SK-N-SH treated with all-trans-retinoic acid at 6 μM for 48 hours (cell line): ENCODE measurements around the gene CSRP1.

Experiments used
- ARNTL ChIP-seq: fragments of 450-650 bp; formaldehyde crosslinking; IDR thresholded peaks from 2 replicates; pipeline ENCODE4 v1.5.0; 2020; ENCODE audit warnings: low read depth, mild to moderate bottlenecking, moderate library complexity, borderline replicate concordance
- BACH2 ChIP-seq: fragments of 250-450 bp; sonication (Bioruptor Pico); IDR thresholded peaks from 2 replicates; pipeline ENCODE4 v1.9.0; 2021; ENCODE audit warnings: mild to moderate bottlenecking, borderline replicate concordance
- CREB5 ChIP-seq: fragments of 250-450 bp; sonication (Bioruptor Pico); IDR thresholded peaks from 2 replicates; pipeline ENCODE4 v1.5.1; 2020; ENCODE audit warnings: low read depth, mild to moderate bottlenecking, moderate library complexity
- CSDC2 ChIP-seq: fragments of 250-450 bp; sonication (Bioruptor Pico); IDR thresholded peaks from 2 replicates; pipeline ENCODE4 v1.5.0; 2020; ENCODE audit warnings: mild to moderate bottlenecking, moderate library complexity
- ESRRG ChIP-seq: fragments of 250-450 bp; sonication (Bioruptor Pico); IDR thresholded peaks from 2 replicates; pipeline ENCODE4 v1.6.1; 2021; ENCODE audit warnings: mild to moderate bottlenecking
- PATZ1 ChIP-seq: fragments of 250-450 bp; sonication (Bioruptor Pico); IDR thresholded peaks from 2 replicates; pipeline ENCODE4 v1.8.0; 2020; ENCODE audit warnings: mild to moderate bottlenecking, moderate library complexity, borderline replicate concordance
- PPARA ChIP-seq: fragments of 250-450 bp; sonication (Bioruptor Pico); IDR thresholded peaks from 2 replicates; pipeline ENCODE4 v1.5.0; 2020; ENCODE audit warnings: mild to moderate bottlenecking, borderline replicate concordance
- TCF4 ChIP-seq: fragments of 250-450 bp; sonication (Bioruptor Pico); IDR thresholded peaks from 2 replicates; pipeline ENCODE4 v1.8.0; 2021; ENCODE audit warnings: mild to moderate bottlenecking, moderate library complexity, borderline replicate concordance
- TOX ChIP-seq: fragments of 250-450 bp; sonication (Bioruptor Pico); IDR thresholded peaks from 2 replicates; pipeline ENCODE4 v1.8.0; 2021; ENCODE audit warnings: mild to moderate bottlenecking, moderate library complexity, borderline replicate concordance
- TSHZ2 ChIP-seq: fragments of 250-450 bp; sonication (Bioruptor Pico); IDR thresholded peaks from 2 replicates; pipeline ENCODE4 v1.5.0; 2020; ENCODE audit warnings: mild to moderate bottlenecking, moderate library complexity
- ZC3H10 ChIP-seq: fragments of 250-450 bp; sonication (Bioruptor Pico); IDR thresholded peaks from 2 replicates; pipeline ENCODE4 v1.5.1; 2021; ENCODE audit warnings: mild to moderate bottlenecking, moderate library complexity
- ZFP3 ChIP-seq: fragments of 250-450 bp; sonication (Bioruptor Pico); IDR thresholded peaks from 2 replicates; pipeline ENCODE4 v1.5.0; 2020; ENCODE audit warnings: mild to moderate bottlenecking, moderate library complexity
- ZFP30 ChIP-seq: fragments of 450-650 bp; formaldehyde crosslinking; IDR thresholded peaks from 2 replicates; pipeline ENCODE4 v1.5.0; 2022; ENCODE audit warnings: mild to moderate bottlenecking, moderate library complexity
- ZNF8 ChIP-seq: fragments of 450-650 bp; formaldehyde crosslinking; IDR thresholded peaks from 2 replicates; pipeline ENCODE4 v1.5.0; 2020; ENCODE audit warnings: mild to moderate bottlenecking, moderate library complexity

GRCh38 chr1:201515895-201516294 lies 9.0 kb upstream of the CSRP1 start:
- TF ChIP-seq TSHZ2 (CRISPR knock-in tag) (no peak), PATZ1 (CRISPR knock-in tag) (no peak), CREB5 (CRISPR knock-in tag) (no peak), PPARA (CRISPR knock-in tag) (no peak), CSDC2 (CRISPR knock-in tag) (no peak), ZFP3 (CRISPR knock-in tag) (no peak), BACH2 (CRISPR knock-in tag) (no peak), ARNTL (no peak), ESRRG (CRISPR knock-in tag) (no peak), ZFP30 (no peak), ZNF8 (no peak), TOX (CRISPR knock-in tag) (no peak), TCF4 (no peak), ZC3H10 (CRISPR knock-in tag) (no peak)
